ENCODE results near the gene SLC22A23. TPM values are rescaled to one million over a fixed set of nuclear protein-coding genes. Genes with fewer than 3 reads are reported as not detected.

The SLC22A23 gene
- total RNA-seq, 1 donor from 2014 or later, result 0.05 TPM

DNA sequence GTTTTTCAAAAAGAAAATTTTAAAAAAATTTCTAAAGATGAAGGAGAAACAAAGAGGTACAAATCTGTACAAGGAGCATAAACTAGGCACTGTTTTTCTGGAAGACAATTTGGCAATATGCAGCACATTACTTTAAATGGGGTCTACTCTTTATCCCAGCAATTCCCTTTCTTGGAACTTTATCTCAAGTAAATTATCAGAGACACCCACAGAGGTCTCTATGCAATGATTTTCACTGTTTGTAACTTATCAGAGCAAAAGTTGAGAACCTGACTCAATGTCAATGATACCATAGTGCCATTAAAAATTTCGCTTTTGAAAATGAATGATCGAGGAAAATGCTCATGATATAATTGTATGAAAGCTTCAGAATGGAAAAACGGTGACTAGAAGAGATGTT is 35.7 kb downstream of the SLC22A23 start:
- Mint-ChIP-seq H3K36me3 (ENCODE audit: low read depth) (no peaks in the 10 kb centered on the region), H3K27me3 (ENCODE audit: insufficient read depth) (peaks cover 9% of the 10 kb centered on the region), H3K4me1 (ENCODE audit: low read depth) (no peaks in the 10 kb centered on the region), H3K4me3 (no peak overlapping the region), H3K9me3 (no peaks in the 10 kb centered on the region), H3K27ac (no peak overlapping the region)
- no peak for DNase-seq (ENCODE audit: low spot score)
- intact Hi-C loops (cut with micrococcal nuclease), result no loop called here

DNA sequence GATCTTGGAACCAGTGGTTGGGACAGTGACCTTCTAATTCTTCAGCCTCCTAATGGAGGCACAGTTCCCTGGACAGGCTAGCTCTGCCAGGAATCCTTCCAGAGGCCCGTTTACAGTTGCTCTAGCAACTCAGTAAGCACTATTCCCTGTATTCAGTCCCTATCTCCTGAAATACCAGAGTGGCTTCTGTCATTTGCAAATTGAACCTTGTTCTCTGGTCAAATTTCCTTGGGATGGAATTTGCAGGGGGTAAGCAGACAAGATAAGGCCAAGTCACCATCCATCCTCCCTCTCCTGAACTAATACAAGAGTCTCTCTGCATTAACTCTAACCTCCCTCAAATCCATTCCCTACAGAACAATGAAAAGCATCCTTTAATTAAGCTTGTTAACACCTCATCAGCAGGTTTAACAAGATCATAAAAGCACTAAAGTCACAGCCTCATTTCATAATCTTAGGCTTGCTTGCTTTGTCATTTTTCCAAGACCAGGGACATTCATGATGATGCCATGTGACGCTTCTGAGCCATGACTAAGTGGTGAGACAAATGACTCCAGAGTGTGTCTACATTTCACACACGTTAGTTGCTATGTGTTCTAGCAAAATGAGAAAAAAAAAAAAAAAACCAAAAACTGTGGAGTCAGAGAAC is 37.1 kb downstream of the SLC22A23 start:
- Mint-ChIP-seq H3K36me3 (ENCODE audit: low read depth) (no peaks in the 10 kb centered on the region), H3K4me3 (no peak overlapping the region), H3K27ac (no peak overlapping the region), H3K4me1 (ENCODE audit: low read depth) (peaks cover 4% of the 10 kb centered on the region), H3K9me3 (no peaks in the 10 kb centered on the region), H3K27me3 (ENCODE audit: insufficient read depth) (peaks cover 9% of the 10 kb centered on the region)
- no peak for DNase-seq (ENCODE audit: low spot score)
- intact Hi-C loops (cut with micrococcal nuclease), result no loop called here

DNA sequence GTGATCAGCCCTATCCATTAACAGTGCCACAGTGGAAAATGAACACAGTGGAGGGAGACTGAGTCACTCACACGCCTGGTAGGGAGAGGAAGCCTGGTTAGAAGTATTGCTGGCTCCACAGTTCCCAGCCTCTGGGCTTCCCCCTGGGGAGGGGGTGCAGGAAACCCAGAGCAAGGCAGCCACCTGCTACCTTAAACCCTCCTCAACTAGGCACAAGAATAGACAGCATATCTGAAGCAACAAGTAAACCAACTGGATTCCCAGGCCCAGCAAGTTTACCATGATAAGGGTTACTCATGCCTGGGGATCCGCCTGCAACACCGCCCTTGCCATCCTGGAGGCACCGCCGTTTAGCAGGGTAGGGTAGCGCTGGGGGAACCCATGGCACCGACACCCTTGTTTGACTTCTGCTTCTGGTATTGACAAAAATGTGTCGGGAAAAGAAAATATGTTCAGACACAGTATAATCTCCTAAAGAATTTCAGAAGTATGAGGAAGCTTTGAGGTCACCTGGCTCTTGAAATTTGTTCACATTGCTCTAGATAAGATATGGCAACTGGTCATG is 38.3 kb downstream of the SLC22A23 start:
- H3K27me3 Mint-ChIP-seq (ENCODE audit: insufficient read depth), result peaks cover 9% of the 10 kb centered on the region
- H3K9me3 Mint-ChIP-seq, result no peaks in the 10 kb centered on the region
- no peak overlapping the region for H3K4me3 Mint-ChIP-seq
- no peaks in the 10 kb centered on the region for H3K36me3 Mint-ChIP-seq (ENCODE audit: low read depth)
- peaks cover 9% of the 10 kb centered on the region for H3K4me1 Mint-ChIP-seq (ENCODE audit: low read depth)
- intact Hi-C loops (cut with micrococcal nuclease), result no loop called here
- H3K27ac Mint-ChIP-seq, result no peak overlapping the region
- no peak for DNase-seq (ENCODE audit: low spot score)

DNA sequence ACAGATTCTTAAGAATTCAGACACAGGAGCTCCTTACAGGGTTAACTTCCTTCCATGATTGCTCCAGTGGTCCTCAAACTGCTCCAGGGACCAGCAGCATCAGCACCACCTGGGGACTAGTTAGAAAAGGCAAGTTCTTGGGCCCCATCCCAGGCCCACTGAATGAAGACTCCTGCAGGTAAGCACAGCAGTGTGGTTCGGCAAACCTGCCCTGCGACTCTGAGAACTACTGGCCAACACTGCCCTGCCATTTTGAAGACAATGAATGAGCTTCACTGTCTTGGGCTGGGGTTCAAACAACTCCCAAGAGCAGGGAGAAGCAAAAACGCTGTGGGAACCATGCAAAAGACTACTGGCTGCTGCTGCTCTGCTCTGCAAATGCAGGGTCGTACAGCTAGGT is 39.4 kb downstream of the SLC22A23 start:
- Mint-ChIP-seq H3K4me3 (no peak overlapping the region), H3K27ac (no peak overlapping the region), H3K36me3 (ENCODE audit: low read depth) (no peaks in the 10 kb centered on the region), H3K4me1 (ENCODE audit: low read depth) (peaks cover 9% of the 10 kb centered on the region), H3K9me3 (no peaks in the 10 kb centered on the region), H3K27me3 (ENCODE audit: insufficient read depth) (peaks cover 2% of the 10 kb centered on the region)
- intact Hi-C loops (cut with micrococcal nuclease), result no loop called here
- DNase-seq (ENCODE audit: low spot score), result no peak

DNA sequence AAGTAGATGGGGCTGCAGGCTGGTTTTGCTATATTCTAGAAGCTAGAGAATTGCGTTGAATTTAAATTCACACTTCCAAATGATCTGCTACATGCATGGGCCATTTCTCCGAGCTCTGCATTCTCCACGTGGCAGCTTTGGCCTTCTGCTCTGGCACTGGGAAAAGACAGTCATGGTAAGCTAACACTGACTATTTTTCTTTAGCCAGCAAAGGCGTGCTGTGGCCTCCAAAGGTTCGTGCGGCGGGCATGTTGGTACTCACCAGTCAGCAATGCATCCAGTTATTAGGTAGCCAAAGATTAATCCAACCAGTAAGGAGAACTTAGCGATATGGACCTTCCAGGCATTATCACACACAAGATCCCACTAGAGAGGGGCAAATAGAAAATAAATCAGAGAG is 41.4 kb downstream of the SLC22A23 start:
- Mint-ChIP-seq H3K9me3 (no peaks in the 10 kb centered on the region), H3K36me3 (ENCODE audit: low read depth) (no peaks in the 10 kb centered on the region), H3K4me1 (ENCODE audit: low read depth) (peaks cover 9% of the 10 kb centered on the region), H3K4me3 (no peak overlapping the region), H3K27ac (no peak overlapping the region), H3K27me3 (ENCODE audit: insufficient read depth) (peaks cover 2% of the 10 kb centered on the region)
- no peak for DNase-seq (ENCODE audit: low spot score)
- intact Hi-C loops (cut with micrococcal nuclease), result no loop called here

DNA sequence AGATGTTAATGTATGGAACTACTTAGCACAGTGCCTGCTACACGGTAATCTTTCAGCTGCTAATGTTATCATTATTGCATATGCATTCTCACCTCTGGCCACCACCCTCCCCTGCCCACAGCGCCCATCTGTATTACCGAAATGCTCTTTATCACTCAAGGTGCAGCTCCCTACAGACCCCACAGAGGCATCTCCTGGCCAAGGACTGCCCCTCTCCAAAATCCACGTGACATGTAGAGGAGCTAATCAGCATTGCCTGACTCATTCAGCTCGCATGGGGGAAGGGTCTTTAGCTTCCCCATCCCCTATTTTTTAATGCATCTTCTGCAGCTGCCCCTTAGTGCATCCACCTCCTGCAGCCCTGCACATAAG is 41.8 kb downstream of the SLC22A23 start:
- H3K36me3 Mint-ChIP-seq (ENCODE audit: low read depth), result no peaks in the 10 kb centered on the region
- peaks cover 9% of the 10 kb centered on the region for H3K4me1 Mint-ChIP-seq (ENCODE audit: low read depth)
- no peak overlapping the region for H3K4me3 Mint-ChIP-seq
- intact Hi-C loops (cut with micrococcal nuclease), result no loop called here
- no peak overlapping the region for H3K27ac Mint-ChIP-seq
- DNase-seq (ENCODE audit: low spot score), result no peak
- no peaks in the 10 kb centered on the region for H3K9me3 Mint-ChIP-seq
- peaks cover 2% of the 10 kb centered on the region for H3K27me3 Mint-ChIP-seq (ENCODE audit: insufficient read depth)

DNA sequence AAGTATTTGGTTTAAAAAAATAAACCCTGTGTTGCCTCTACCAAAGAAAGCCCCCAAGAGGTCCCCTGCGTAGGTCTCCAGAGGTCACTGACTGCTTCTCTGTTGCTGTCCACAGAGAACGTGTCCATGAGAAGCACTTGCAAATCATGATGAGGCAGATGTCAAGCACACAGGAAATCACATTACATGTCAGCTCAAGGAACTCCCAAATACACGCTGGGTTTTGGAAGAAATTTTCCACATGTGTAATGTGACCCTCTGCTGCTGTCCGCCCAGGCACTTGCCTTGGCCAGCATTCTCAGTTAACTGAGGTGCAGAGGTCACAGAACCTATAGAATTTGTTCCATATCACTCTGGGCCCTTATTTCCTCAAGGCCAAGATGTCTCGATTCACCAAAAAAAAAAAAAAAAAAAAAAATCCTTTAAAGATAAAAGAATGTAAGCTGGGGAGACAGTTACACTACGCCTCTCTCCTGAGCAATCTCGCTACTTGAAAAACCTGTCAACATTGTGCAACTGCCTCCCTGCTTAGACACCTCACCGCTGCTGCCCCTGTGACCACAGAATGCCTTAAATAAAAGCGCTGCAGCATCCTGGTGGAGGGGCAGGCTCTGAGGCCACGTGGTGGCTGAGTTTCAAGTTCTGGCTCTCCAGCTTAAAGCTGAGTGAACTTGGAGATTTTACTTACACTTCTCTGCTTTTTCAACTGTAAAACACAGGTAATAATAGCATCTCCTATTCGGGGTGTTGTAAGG is 42.3 kb downstream of the SLC22A23 start:
- H3K27ac Mint-ChIP-seq, result no peak overlapping the region
- peaks cover 2% of the 10 kb centered on the region for H3K27me3 Mint-ChIP-seq (ENCODE audit: insufficient read depth)
- no peaks in the 10 kb centered on the region for H3K36me3 Mint-ChIP-seq (ENCODE audit: low read depth)
- intact Hi-C loops (cut with micrococcal nuclease), result loop anchor here (5.0 kb wide), 1 partner anchor 137 kb away; no protein-coding TSS in a partner anchor
- H3K4me3 Mint-ChIP-seq, result no peak overlapping the region
- DNase-seq (ENCODE audit: low spot score), result no peak
- H3K9me3 Mint-ChIP-seq, result no peaks in the 10 kb centered on the region
- peaks cover 9% of the 10 kb centered on the region for H3K4me1 Mint-ChIP-seq (ENCODE audit: low read depth)

DNA sequence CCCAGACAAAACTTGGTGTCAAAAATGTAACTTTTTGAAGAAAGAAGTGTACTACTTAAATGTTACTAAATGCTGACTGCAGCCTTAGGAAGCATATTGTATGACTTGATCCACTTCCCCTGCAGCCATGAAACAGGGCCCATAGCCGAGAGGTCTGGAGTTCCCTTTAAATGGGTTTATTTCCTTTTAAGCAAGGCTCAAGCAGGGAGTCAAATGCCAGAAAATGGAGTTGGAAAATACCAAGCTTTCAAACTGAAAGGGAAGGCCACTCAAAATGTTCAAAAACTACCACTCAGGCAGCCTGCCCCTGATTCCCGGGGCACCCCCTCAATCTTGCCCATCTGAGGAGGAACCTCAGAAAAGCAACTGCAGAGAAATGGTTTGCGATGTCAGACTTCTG is 43.3 kb downstream of the SLC22A23 start:
- H3K4me1 Mint-ChIP-seq (ENCODE audit: low read depth), result peaks cover 9% of the 10 kb centered on the region
- no peaks in the 10 kb centered on the region for H3K9me3 Mint-ChIP-seq
- intact Hi-C loops (cut with micrococcal nuclease), result loop anchor here (5.0 kb wide), 1 partner anchor 136 kb away; no protein-coding TSS in a partner anchor

DNA sequence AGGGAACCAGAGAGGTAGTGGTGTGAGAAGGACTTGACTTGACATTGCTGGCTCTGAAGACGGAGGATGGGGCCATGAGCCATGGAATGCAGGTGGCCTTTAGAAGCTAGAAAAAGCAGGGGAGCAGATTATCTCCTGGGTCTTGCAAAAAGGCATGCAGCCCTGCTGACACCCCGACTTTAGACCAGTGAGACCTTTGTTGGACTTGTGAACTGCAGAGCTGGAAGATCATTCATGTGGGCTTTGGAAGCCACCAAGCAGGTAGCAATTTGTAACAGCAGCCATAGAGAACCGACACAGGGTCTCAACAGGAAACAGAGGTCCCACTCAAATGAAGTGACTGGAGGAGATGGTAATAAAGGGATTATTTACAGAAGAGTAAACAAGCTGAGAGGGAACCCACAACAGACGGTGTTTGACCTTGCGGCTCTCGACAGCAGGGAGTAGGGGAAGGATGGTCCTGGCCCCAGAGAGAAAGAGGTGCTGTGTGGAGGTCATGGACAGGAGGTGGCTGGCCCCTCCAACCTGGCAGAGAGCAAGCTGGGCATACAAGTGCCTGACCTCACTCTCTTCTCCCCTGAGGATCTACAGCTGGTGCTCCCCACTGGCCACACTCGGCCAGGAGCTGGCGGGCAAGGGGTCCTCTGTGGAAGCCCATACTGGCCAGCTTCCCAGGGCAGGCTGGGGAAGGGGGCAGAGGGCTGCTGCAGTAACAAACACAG is 43.9 kb downstream of the SLC22A23 start:
- Mint-ChIP-seq H3K9me3 (no peaks in the 10 kb centered on the region), H3K4me3 (no peak overlapping the region), H3K27me3 (ENCODE audit: insufficient read depth) (no peaks in the 10 kb centered on the region), H3K27ac (no peak overlapping the region), H3K36me3 (ENCODE audit: low read depth) (no peaks in the 10 kb centered on the region), H3K4me1 (ENCODE audit: low read depth) (peaks cover 9% of the 10 kb centered on the region)
- no peak for DNase-seq (ENCODE audit: low spot score)
- intact Hi-C loops (cut with micrococcal nuclease), result loop anchor here (5.0 kb wide), 1 partner anchor 136 kb away; no protein-coding TSS in a partner anchor

More for the DNA sequence above, 43.3 kb downstream of the SLC22A23 start:
- no peak overlapping the region for H3K4me3 Mint-ChIP-seq
- no peaks in the 10 kb centered on the region for H3K36me3 Mint-ChIP-seq (ENCODE audit: low read depth)
- DNase-seq (ENCODE audit: low spot score), result no peak
- no peak overlapping the region for H3K27ac Mint-ChIP-seq
- H3K27me3 Mint-ChIP-seq (ENCODE audit: insufficient read depth), result no peaks in the 10 kb centered on the region

DNA sequence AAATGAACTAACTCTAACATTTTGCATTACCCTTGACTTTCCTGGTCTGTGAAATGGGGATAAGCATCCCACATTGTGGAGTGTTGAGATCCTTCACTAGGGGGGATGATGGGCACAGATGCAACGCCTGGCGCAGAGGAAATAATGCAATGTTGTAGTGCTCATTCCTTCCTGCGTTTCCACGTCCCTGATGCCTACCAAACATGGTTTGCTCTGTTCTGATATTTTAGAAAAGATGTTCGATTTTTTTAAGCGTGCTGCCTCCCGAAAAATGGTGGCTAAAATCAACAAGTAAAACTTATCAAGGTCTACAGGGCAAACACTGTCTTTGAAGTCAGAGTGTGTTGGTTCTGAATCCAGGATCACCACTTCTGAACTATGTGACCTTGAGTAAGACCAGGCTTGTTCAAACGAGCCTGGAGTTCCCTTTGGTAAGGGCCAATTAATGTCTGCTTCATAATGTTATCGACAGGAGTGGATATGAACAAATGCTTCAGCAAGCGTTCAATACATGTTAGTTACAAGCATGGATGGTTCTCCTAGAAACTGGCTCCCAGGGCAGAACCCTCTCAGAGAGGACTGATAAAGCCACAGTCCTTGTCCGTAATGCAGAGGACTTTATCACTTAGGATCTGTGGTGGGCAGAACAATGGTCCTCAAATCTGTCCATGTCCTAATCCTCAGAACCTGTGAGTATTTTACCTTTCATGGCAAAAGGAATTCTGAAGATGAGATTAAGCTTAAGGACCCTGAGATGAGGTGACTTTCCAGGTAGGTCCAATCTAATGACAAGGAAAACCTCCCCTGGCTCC is 44.7 kb downstream of the SLC22A23 start:
- no peak overlapping the region for H3K27ac Mint-ChIP-seq
- no peak for DNase-seq (ENCODE audit: low spot score)
- intact Hi-C loops (cut with micrococcal nuclease), result loop anchor here (1.0 to 5.0 kb wide), 2 partner anchors 135 to 320 kb away; no protein-coding TSS in a partner anchor
- no peaks in the 10 kb centered on the region for H3K36me3 Mint-ChIP-seq (ENCODE audit: low read depth)
- H3K4me1 Mint-ChIP-seq (ENCODE audit: low read depth), result peaks cover 9% of the 10 kb centered on the region
- H3K4me3 Mint-ChIP-seq, result no peak overlapping the region
- H3K9me3 Mint-ChIP-seq, result no peaks in the 10 kb centered on the region
- no peaks in the 10 kb centered on the region for H3K27me3 Mint-ChIP-seq (ENCODE audit: insufficient read depth)

DNA sequence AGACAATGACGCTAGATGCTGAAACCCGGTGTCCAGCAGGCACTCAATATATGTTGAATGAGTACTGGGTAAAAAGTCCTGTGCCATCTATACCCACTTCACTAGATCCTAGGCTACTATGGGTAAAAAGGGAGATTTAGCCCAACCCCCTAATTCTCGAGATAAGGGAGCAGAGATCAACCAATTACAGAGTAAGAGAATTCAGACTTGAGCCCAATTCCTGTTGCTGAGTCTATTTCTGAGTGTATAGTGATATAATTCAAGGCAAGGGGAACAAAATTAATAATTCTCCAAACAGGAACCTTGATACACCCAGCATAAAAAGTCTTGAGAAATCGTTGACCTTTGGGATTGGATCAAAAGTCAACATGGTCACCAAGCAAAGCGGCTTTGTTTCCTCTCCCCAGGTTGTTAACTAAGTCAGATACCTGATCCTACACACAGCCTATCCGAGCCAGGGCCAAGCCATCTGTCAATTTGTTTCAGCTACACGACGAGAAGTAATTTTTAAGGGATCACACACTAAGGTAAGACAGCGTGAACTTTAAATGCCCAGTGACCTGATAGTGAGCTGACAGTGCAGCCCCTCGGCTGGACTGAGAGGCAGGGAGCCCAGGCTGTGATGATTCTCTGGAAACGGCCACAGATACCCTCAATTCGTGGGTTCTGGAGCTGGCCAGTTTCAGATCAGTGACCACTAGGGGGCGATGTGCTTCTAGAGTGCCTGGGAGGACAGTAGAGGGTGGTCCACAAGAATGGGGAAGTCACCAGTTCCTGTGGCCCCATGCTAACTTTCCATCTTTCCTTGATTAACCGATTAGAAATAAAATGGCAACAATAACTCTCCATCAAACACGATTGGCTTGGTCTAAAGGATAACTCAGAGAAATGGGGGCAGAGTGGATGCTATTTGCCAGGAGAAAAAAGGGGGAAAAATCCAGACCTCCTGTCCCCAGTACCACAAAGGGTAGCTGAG is 46.2 kb downstream of the SLC22A23 start:
- no peak overlapping the region for H3K27ac Mint-ChIP-seq
- H3K36me3 Mint-ChIP-seq (ENCODE audit: low read depth), result no peaks in the 10 kb centered on the region
- DNase-seq (ENCODE audit: low spot score), result peak; percentile 19
- H3K4me1 Mint-ChIP-seq (ENCODE audit: low read depth), result peaks cover 9% of the 10 kb centered on the region
- H3K4me3 Mint-ChIP-seq, result no peak overlapping the region
- intact Hi-C loops (cut with micrococcal nuclease), result loop anchor here (1.0 to 5.0 kb wide), 2 partner anchors 133 to 322 kb away; no protein-coding TSS in a partner anchor
- no peaks in the 10 kb centered on the region for H3K9me3 Mint-ChIP-seq
- H3K27me3 Mint-ChIP-seq (ENCODE audit: insufficient read depth), result no peaks in the 10 kb centered on the region
